Activated naive CD4-positive, alpha-beta T cell treated with anti-CD3 and anti-CD28 coated beads, Interleukin-2, amount 10 ng/mL, durations not matched to agents 7 days and 5 days (primary cell): ENCODE results near the gene TELO2.
A peak's percentile ranks its signal among the peaks of the same experiment; 100 is the strongest.
"Not testable (repeated sequence)": the region's sequence is repeated elsewhere in the genome, so short reads cannot be mapped to it uniquely, and the experiment has no call there.

Source experiments
- CTCF ChIA-PET: fragments of 350-600 bp; sonication (Branson Sonifier 250); formaldehyde crosslinking; loops from one replicate; lab custom pipeline; 2021; ENCODE audit warnings: antibody characterized with exemption; lab: Charles Lee
- DNase-seq: peaks from one replicate; pipeline ENCODE4 v3.0.0-alpha.2; 2020
- H3K27ac Mint-ChIP-seq: one replicate; pipeline ENCODE4 v1.8.0; 2021; ENCODE audit warnings: mild to moderate bottlenecking, moderate library complexity, mixed read lengths
- H3K27me3 Mint-ChIP-seq: one replicate; pipeline ENCODE4 v1.8.0; 2021; ENCODE audit warnings: mild to moderate bottlenecking, mixed read lengths
- H3K36me3 Mint-ChIP-seq: one replicate; pipeline ENCODE4 v1.8.0; 2021; ENCODE audit warnings: mixed read lengths
- H3K4me1 Mint-ChIP-seq: one replicate; pipeline ENCODE4 v1.8.0; 2021; ENCODE audit warnings: mixed read lengths
- H3K4me3 Mint-ChIP-seq: one replicate; pipeline ENCODE4 v1.8.0; 2021; ENCODE audit warnings: mild to moderate bottlenecking, moderate library complexity, mixed read lengths
- H3K9me3 Mint-ChIP-seq: one replicate; pipeline ENCODE4 v1.8.0; 2021; ENCODE audit warnings: mixed read lengths

Gene TELO2

DNA sequence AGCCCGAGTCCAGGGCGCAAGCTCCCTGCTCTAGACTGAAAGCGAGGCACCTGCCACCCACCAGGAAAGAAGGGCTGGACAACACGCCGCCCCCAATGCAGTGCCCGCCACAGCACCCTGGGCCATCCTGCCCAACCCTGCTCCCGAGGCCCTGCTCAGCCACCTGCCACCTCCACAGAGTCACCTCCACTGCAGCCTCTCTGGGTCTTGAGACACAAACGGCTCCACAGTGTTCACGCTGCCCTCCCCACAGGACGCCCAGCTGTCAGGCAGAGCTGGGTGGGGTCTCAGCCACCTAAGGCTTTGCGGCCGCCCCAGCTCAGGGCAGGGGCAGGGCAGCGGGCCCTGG lies 27.6 kb upstream of the TELO2 start:
- Mint-ChIP-seq H3K27me3 (no peaks in the 10 kb centered on the region), H3K9me3 (no peaks in the 10 kb centered on the region), H3K36me3 (peaks cover 4% of the 10 kb centered on the region), H3K4me3 (no peak overlapping the region), H3K27ac (no peak overlapping the region), H3K4me1 (peaks cover 2% of the 10 kb centered on the region)
- CTCF ChIA-PET, result no interaction called here
- no peak for DNase-seq

DNA sequence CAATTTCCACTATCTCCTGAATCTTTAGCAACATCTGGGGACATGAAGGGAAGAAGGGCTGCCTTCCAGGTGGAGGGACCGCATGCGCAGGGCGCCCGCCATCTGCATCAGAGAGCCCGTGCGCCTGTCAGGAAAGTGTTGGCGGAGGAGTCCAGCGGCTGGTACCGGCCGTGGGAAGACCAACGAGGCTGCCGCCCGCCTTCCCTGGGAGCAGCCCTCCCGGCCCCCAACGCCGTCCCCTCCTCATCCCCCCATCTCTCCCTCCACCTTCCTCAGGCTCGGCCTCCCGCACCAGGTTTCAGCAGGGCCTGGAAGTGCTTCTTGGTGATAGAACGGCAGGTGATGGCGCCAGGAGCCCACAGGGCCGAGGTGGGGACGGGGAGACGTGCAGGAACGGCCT lies 27.1 kb upstream of the TELO2 start:
- DNase-seq, result no peak
- Mint-ChIP-seq H3K27ac (no peak overlapping the region), H3K4me3 (no peak overlapping the region), H3K4me1 (peaks cover 5% of the 10 kb centered on the region), H3K9me3 (no peaks in the 10 kb centered on the region), H3K36me3 (peaks cover 4% of the 10 kb centered on the region), H3K27me3 (no peaks in the 10 kb centered on the region)
- CTCF ChIA-PET, result no interaction called here

DNA sequence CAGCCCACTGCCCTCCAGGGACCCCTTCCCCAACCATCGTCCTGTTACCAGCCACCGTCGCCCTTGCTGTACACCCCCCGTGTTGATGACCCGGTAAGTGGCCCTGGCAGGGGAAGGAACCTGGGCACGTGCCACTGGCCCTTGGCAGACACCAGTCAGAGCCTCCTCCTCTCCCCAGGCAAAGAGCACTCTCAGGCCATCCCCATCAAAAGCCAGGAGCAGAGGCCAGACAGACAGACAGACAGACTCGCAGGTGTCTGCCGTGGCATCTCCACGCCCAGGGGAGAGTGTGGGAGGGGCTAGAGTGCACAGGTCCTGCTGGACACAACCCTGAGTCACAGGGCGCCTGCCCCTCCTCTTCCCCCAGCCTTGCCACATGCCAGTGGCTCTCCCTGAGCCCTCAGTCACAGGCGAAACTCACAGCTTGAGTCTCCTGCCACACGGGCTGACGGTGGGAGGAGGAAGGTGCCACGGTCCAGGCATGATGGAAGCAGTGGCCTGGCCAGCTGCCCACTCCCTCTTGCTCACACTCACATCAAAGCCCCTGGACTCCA lies 26.1 kb upstream of the TELO2 start:
- peaks cover 4% of the 10 kb centered on the region for H3K36me3 Mint-ChIP-seq
- H3K4me3 Mint-ChIP-seq, result no peak overlapping the region
- no peaks in the 10 kb centered on the region for H3K27me3 Mint-ChIP-seq
- H3K9me3 Mint-ChIP-seq, result no peaks in the 10 kb centered on the region
- H3K4me1 Mint-ChIP-seq, result peaks cover 11% of the 10 kb centered on the region
- H3K27ac Mint-ChIP-seq, result no peak overlapping the region
- DNase-seq, result no peak
- CTCF ChIA-PET, result no interaction called here

DNA sequence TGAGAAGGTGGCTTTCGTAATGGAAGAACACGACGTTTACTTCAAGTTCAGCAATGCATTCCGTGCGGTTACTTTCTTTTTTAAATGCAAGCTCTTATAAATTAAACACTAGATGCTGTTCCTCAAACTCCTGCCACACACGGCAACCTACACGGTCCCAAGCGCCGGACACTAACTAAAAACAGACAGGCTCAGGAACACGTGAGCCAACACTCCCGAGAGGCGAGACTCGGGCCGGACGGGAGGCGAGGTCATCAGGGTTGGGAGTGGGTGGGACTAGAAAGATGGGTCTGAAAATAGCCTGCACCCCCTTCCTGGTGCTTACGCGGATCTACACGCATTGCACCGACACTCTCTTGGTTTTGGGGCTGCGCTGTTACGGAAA lies 24.7 kb upstream of the TELO2 start:
- CTCF ChIA-PET, result no interaction called here
- no peak for DNase-seq
- Mint-ChIP-seq H3K27me3 (no peaks in the 10 kb centered on the region), H3K36me3 (no peaks in the 10 kb centered on the region), H3K4me3 (no peak overlapping the region), H3K4me1 (peaks cover 20% of the 10 kb centered on the region), H3K27ac (no peak overlapping the region), H3K9me3 (no peaks in the 10 kb centered on the region)

DNA sequence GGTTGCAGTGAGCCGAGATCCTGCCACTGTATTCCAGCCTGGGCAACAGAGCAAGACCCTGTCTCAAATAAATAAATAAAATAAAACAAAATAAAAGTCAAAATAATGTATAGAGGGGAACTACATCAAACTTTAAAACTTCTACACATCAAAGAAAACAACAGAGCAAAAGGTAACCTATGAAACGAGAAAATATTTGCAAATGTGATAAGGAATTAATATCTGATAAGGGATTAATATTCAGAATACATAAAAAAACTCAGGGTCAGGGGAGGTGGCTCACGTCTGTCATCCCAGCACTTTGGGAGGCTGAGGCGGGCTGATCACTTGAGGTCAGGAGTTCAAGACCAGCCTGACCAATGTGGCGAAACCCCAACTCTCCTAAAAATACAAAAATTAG lies 24.0 kb upstream of the TELO2 start:
- H3K4me3 Mint-ChIP-seq, H3K27me3 Mint-ChIP-seq, CTCF ChIA-PET: not testable (repeated sequence)

DNA sequence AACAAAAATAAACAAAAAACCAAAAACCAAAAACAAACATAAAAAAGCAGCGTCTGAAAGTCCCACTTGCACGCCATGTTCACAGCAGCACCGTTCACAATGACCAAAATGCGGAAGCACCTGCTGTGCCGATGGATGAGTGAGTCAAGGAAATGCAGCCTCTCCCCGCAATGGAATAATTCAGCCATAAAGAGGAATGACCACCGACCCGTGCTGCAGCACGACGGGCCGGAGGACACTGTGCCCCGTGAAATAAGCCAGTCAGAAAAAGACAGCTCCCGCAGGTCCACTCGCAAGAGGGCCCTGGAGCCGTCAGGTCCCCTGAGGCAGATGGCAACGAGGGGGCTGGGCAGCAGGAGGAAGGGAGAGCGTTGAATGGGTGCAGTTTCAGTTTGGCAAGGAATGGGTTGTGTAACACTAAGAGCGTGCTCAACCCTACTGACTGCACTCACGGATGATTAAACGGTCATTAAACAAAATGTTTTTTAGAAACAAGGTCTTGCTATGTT lies 23.4 kb upstream of the TELO2 start:
- CTCF ChIA-PET, result no interaction called here
- H3K4me3 Mint-ChIP-seq, result no peak overlapping the region
- no peak overlapping the region for H3K27ac Mint-ChIP-seq
- no peaks in the 10 kb centered on the region for H3K27me3 Mint-ChIP-seq
- no peak for DNase-seq
- peaks cover 28% of the 10 kb centered on the region for H3K4me1 Mint-ChIP-seq
- no peaks in the 10 kb centered on the region for H3K9me3 Mint-ChIP-seq
- H3K36me3 Mint-ChIP-seq, result no peaks in the 10 kb centered on the region

More for the DNA sequence above, 24.0 kb upstream of the TELO2 start:
- Mint-ChIP-seq H3K27ac (peak overlapping the region; percentile 37), H3K4me1 (peaks cover 27% of the 10 kb centered on the region)
- H3K36me3 Mint-ChIP-seq, H3K9me3 Mint-ChIP-seq, DNase-seq: not testable (repeated sequence)

DNA sequence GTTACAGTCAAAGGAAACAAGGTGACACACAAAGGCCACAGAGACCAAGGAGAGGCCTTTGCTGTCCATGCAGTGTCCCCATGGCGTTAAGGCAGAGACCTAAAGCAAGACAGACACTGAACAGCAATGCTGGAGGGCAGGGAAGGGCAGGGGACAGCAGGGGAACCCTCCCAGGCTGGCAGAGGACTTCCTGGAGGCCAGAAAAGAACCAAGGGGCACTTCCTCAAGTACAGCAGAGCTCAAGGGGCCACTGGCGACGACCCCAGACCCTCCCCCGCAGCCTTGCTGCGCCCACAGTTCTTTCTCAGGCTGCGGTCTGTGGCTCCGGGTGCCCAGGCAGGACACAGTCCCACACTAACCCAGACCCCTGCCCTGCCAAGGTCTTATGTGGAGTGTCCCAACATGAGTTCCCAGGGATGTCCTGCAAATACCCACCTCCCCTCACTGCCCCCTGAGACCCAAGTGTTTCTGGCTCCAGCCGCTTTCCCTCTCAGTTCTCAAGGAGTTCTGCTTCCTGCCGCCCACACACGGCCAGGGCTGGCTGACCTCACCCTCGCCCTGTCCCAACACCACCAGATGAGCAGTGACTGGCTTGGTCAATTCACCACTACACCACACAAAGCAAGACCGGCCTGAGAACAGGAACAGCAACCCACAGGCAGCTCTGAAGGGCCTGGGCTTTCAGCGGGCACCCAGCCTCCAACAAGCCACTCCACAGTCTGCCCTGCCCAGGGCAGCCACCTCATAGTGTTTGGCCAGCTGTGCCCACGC lies 22.5 kb upstream of the TELO2 start:
- H3K27me3 Mint-ChIP-seq, result no peaks in the 10 kb centered on the region
- CTCF ChIA-PET, result no interaction called here
- H3K27ac Mint-ChIP-seq, result peak overlapping the region; percentile 45
- peaks cover 32% of the 10 kb centered on the region for H3K4me1 Mint-ChIP-seq
- peaks cover 2% of the 10 kb centered on the region for H3K36me3 Mint-ChIP-seq
- no peaks in the 10 kb centered on the region for H3K9me3 Mint-ChIP-seq
- DNase-seq, result no peak
- H3K4me3 Mint-ChIP-seq, result no peak overlapping the region

DNA sequence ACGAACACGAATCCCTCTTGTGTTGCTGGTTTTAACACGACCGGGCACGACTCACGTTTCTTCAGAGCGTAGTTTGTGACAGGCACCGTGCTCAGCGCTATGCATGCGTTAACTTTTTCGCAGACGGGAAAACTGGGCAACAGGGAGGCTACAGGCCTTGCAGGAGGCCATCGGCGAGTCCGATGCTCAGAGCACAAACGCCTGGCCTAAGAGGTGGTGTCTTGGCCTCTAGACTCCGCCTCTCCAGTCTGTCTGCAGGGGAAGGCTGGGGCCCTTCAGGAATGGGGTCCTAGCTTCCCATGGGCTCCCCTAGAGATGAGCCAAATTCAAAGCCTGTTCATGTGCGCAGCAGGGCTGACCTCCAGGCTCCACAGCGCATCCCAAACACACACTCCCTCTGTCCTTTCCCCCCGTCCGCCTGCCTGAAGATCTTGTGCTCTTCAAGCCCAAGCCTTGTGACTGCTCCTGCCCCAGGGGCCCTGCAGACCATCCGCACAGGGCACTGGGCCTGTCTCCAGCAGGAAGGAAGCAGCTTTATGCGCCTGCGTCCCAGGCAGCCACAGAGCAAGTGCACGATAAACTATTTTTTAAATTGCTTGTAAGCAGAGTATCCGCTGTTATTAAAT lies 21.5 kb upstream of the TELO2 start:
- H3K36me3 Mint-ChIP-seq, result peaks cover 2% of the 10 kb centered on the region
- H3K27me3 Mint-ChIP-seq, result no peaks in the 10 kb centered on the region
- no peak overlapping the region for H3K4me3 Mint-ChIP-seq
- no peak for DNase-seq
- no peaks in the 10 kb centered on the region for H3K9me3 Mint-ChIP-seq
- H3K27ac Mint-ChIP-seq, result no peak overlapping the region
- H3K4me1 Mint-ChIP-seq, result peaks cover 36% of the 10 kb centered on the region
- CTCF ChIA-PET, result no interaction called here

DNA sequence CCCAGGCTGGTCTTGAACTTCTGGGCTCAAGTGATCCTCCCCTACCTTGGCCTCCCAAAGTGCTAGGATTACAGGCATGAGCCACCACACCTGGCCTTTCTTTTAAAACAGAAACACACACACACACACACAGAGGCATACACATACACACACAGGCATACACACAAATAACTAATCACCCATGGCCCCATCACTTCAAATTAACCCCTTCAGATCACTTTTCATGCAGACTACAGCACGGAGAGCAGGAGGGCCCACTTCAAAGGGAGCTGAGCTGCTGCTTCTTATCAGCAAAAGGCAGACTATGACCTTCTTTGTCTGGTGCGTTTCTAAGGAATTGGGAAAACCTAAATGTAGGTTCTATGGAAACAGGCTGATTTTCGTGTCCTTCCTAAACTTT lies 20.2 kb upstream of the TELO2 start:
- peaks cover 36% of the 10 kb centered on the region for H3K4me1 Mint-ChIP-seq
- CTCF ChIA-PET, result no interaction called here
- peaks cover 2% of the 10 kb centered on the region for H3K36me3 Mint-ChIP-seq
- no peak overlapping the region for H3K27ac Mint-ChIP-seq
- H3K9me3 Mint-ChIP-seq, result no peaks in the 10 kb centered on the region
- H3K4me3 Mint-ChIP-seq, result peak overlapping the region; percentile 46
- DNase-seq, result no peak
- H3K27me3 Mint-ChIP-seq, result peaks cover 1% of the 10 kb centered on the region

DNA sequence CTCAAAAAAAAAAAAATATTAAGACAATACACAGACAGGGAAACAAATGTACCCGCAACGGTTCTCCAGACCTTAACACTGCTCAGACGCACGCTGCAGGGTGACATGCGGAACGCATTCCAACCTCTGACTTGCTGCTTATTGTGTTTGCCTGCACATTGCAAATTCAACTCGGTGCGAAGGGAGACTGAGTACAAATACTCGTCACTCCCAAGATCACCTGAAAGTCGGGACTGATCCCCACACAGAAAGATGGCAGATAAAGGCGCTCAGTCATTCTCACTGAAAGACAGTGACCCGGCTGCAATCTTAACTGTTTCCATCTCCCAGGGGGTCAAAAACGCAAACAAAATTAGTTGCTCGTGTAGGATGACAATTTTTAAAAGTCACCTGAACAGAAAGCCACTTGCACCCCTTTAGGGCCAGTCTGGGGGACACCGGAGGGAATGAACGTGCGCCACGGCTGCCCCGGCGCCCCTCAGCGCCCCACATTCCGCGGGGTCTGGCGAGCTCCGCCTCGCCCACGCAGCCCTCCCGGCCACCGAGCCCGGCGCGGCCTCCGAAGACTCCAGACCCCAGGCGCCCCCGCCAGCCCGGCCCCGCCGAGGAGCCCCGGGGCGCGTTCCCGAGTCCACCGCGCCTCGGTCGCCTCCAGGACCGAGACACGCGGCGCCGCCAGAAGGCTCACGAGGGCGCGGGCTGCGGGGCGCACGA lies 18.9 kb upstream of the TELO2 start:
- peak overlapping the region; percentile 83 for H3K4me3 Mint-ChIP-seq
- no peak for DNase-seq
- CTCF ChIA-PET, result no interaction called here
- peaks cover 5% of the 10 kb centered on the region for H3K27me3 Mint-ChIP-seq
- peaks cover 36% of the 10 kb centered on the region for H3K4me1 Mint-ChIP-seq
- no peaks in the 10 kb centered on the region for H3K9me3 Mint-ChIP-seq
- peak overlapping the region; percentile 74 for H3K27ac Mint-ChIP-seq
- H3K36me3 Mint-ChIP-seq, result peaks cover 2% of the 10 kb centered on the region

DNA sequence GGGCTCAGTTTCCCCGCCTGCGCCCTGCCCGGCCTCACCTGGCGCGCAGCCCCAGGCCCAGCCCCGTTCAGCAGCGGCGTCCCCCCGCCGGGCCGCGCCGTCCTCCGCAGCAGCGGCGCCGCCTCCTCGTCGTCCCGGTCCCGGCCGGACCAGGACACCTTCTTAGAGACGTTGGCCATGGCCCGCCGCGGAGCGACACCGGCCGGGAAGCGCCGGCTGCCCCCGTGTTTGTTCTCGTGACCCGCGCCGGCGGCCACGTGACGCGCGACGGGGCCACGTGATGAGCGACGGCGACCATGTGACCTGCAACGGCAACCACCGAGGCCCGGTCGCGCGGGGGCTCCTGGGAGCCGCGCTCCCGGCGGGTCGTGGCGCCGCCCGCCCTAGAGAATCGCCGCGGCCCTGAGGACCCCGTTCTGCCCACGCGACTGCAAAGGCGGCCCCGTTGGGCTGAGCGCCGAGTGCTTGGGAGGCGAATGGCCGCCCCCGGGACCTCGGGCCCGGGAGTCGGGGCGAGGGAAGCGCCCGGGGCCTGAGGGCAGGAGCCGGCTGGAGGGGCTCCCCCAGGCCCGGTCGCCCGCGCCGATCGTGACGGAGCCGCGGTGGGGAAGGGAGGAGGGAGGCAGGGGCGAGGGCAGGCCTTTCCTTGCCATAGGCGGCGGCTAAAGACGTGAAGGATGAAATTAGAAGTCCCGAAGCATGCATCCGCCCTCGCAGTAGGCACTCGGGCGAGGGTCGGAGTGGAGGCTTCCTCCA lies 18.2 kb upstream of the TELO2 start, which contains the start of gene CLCN7:
Gene CLCN7, minus strand, starts transcription at position 233 of the 756 bp plus-strand sequence. Its CDS starts 54 bp downstream, at position 179.
- Mint-ChIP-seq H3K27me3 (peaks cover 5% of the 10 kb centered on the region), H3K9me3 (no peaks in the 10 kb centered on the region), H3K36me3 (peaks cover 2% of the 10 kb centered on the region), H3K27ac (peak within 1 kb of the TSS; percentile 88), H3K4me1 (peaks cover 34% of the 10 kb centered on the region), H3K4me3 (peak within 1 kb of the TSS; percentile 83)
- CTCF ChIA-PET, result no interaction called here
- peak; percentile 93 for DNase-seq

DNA sequence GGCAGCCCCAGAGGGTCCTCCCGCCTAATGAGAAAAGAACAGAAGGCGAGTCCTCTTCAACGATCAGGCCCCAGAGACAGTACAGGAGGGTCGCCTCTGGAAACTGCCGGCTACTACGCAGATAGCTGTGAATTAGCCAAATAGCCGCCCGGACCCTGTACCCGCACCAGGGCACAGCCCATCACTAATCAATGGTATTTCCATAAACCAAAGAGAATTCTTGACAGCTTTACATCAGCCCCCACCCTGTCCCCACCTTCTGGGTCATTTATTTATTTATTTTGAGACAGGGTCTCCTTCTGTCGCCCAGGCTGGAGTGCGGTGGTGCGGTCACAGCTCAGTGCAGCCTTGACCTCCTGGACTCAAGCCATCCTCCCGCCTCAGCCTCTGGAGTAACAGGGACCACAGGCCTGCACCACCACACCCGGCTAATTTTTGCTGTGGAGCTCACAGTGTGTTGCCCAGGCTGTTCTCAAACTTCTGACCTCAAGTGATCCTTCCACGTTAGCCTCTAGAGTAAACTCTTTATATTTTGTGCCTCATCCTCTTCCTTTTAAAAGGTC lies 17.5 kb upstream of the TELO2 start:
- Mint-ChIP-seq H3K36me3 (peaks cover 2% of the 10 kb centered on the region), H3K4me1 (peaks cover 34% of the 10 kb centered on the region), H3K27me3 (peaks cover 6% of the 10 kb centered on the region), H3K9me3 (no peaks in the 10 kb centered on the region), H3K4me3 (peak overlapping the region; percentile 83), H3K27ac (peak overlapping the region; percentile 88)
- CTCF ChIA-PET, result no interaction called here
- DNase-seq, result no peak

DNA sequence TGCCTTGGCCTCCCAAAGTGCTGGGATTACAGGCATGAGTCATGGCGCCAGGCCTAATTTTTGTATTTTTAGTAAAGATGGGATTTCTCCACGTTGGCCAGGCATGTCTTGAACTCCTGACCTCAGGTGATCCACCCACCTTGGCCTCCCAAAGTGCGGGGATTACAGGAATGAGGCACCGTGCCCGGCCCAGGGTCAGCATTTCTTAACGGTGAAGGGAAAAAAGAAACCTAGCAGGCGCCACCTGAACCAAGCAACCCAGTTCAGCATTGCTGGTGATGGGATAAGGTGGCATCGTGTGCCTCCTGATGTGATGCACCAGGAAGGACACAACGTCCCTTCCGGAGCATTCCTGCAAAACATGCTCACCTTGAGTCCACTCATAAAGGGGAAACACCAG lies 16.1 kb upstream of the TELO2 start:
- no peak overlapping the region for H3K4me3 Mint-ChIP-seq
- H3K4me1 Mint-ChIP-seq, result peaks cover 25% of the 10 kb centered on the region
- DNase-seq, result no peak
- no peak overlapping the region for H3K27ac Mint-ChIP-seq
- H3K27me3 Mint-ChIP-seq, result peaks cover 20% of the 10 kb centered on the region
- H3K9me3 Mint-ChIP-seq, result no peaks in the 10 kb centered on the region
- H3K36me3 Mint-ChIP-seq, result peaks cover 2% of the 10 kb centered on the region
- CTCF ChIA-PET, result no interaction called here
